Hepatocyte (in vitro differentiated cells): ENCODE measurements around the gene TNFSF9. TPM values are rescaled to one million over a fixed set of nuclear protein-coding genes. Genes with fewer than 3 reads are reported as not detected.

Experiments
- DNase-seq: peaks from one replicate; pipeline ENCODE4 v3.0.0-alpha.2; 2016; ENCODE audit warnings: low spot score
- H2AFZ ChIP-seq: fragments of 200-600 bp; sonication (generic); 2 replicates; pipeline ENCODE4 v1.6.0; 2016; ENCODE audit warnings: antibody characterized with exemption, mild to moderate bottlenecking
- H3K27ac ChIP-seq: fragments of 200-600 bp; sonication (generic); 2 replicates; pipeline ENCODE4 v1.5.1; 2016; ENCODE audit warnings: mild to moderate bottlenecking
- H3K27me3 ChIP-seq: fragments of 200-600 bp; sonication (generic); 2 replicates; pipeline ENCODE4 v1.6.1; 2016
- H3K36me3 ChIP-seq: fragments of 200-600 bp; sonication (generic); replicated peaks from 2 replicates; pipeline ENCODE4 v1.5.1; 2016; ENCODE audit warnings: low read depth; ENCODE audit not compliant: insufficient read depth
- H3K4me1 ChIP-seq: fragments of 200-600 bp; sonication (generic); 2 replicates; pipeline ENCODE4 v1.5.1; 2016; ENCODE audit warnings: mild to moderate bottlenecking, moderate library complexity; ENCODE audit not compliant: insufficient read depth
- H3K4me2 ChIP-seq: fragments of 200-600 bp; sonication (generic); 2 replicates; pipeline ENCODE4 v1.6.0; 2016
- H3K4me3 ChIP-seq: fragments of 200-600 bp; sonication (generic); 2 replicates; pipeline ENCODE4 v1.5.1; 2016; ENCODE audit warnings: mild to moderate bottlenecking
- H3K79me2 ChIP-seq: fragments of 200-600 bp; sonication (generic); 2 replicates; pipeline ENCODE4 v1.6.0; 2017; ENCODE audit warnings: mild to moderate bottlenecking
- H3K9me2 ChIP-seq: fragments of 200-600 bp; sonication (generic); replicated peaks from 2 replicates; pipeline ENCODE4 v1.6.0; 2017; ENCODE audit warnings: mild to moderate bottlenecking; ENCODE audit not compliant: insufficient read depth
- H3K9me3 ChIP-seq: fragments of 200-600 bp; sonication (generic); 2 replicates; pipeline ENCODE4 v1.5.1; 2016; ENCODE audit warnings: low read depth, mild to moderate bottlenecking
- H4K20me1 ChIP-seq: fragments of 200-600 bp; sonication (generic); 2 replicates; pipeline ENCODE4 v1.6.0; 2016; ENCODE audit warnings: mild to moderate bottlenecking; ENCODE audit not compliant: insufficient read depth, poor library complexity, severe bottlenecking
- CTCF ChIP-seq: fragments of 200-600 bp; sonication (generic); IDR thresholded peaks from 2 replicates; pipeline ENCODE4 v1.5.1; 2016; ENCODE audit warnings: antibody characterized with exemption, mild to moderate bottlenecking; ENCODE audit not compliant: poor library complexity
- EZH2 ChIP-seq: fragments of 200-600 bp; sonication (generic); IDR thresholded peaks from 2 replicates; pipeline ENCODE4 v1.6.1; 2016; ENCODE audit warnings: antibody characterized with exemption, mild to moderate bottlenecking, borderline replicate concordance
- EZH2phosphoT487 ChIP-seq: fragments of 200-600 bp; sonication (generic); IDR thresholded peaks from one replicate; pipeline ENCODE4 v1.6.1; 2018; ENCODE audit warnings: antibody characterized with exemption, mild to moderate bottlenecking, low read depth, moderate library complexity; ENCODE audit not compliant: unreplicated experiment, severe bottlenecking
- WGBS: methylation state at CpG from one replicate; pipeline ENCODE4 v1.1.6; 2016; ENCODE audit warnings: low lambda C conversion rate; ENCODE audit errors: missing lambda C conversion rate; 5-methylcytosine and 5-hydroxymethylcytosine counted together
- polyA plus RNA-seq: library from polyadenylated mRNA; unstranded; fragments of >200 nt; fragmentation: Nextera tagmentation; extraction: Ambion mirVana; gene quantifications from 2 replicates; pipeline ENCODE4 v1.2.1, GENCODE V29; 2016
- total RNA-seq: library from RNA; depleted of rRNA; stranded (reverse); fragments of >200 nt; gene quantifications from 2 replicates; pipeline ENCODE4 v1.2.3, GENCODE V29; 2014

The TNFSF9 gene
- total and polyA plus RNA-seq, 2 experiments from 2014 or later, result 2.6 to 3.8 TPM

- no peak for TF ChIP-seq EZH2phosphoT487
- TF ChIP-seq CTCF, result no peak
- TF ChIP-seq EZH2, result no peak
- 70% methylated on average over 3 of the region's 3 CpGs for WGBS
These were observed 47.6 kb upstream of the TNFSF9 start for GRCh38 chr19:6483235-6483634.

GRCh38 chr19:6484230-6484629 lies 46.6 kb upstream of the TNFSF9 start:
- Histone ChIP-seq H3K4me1 (no peaks in the 10 kb centered on the region), H3K79me2 (no peaks in the 10 kb centered on the region), H4K20me1 (no peaks in the 10 kb centered on the region), H3K27ac (no peak overlapping the region), H2AFZ (no peak overlapping the region), H3K9me2 (no peaks in the 10 kb centered on the region), H3K27me3 (no peaks in the 10 kb centered on the region), H3K4me2 (no peak overlapping the region), H3K9me3 (no peaks in the 10 kb centered on the region), H3K4me3 (no peak overlapping the region), H3K36me3 (no peaks in the 10 kb centered on the region)
- no peak for TF ChIP-seq EZH2
- TF ChIP-seq CTCF, result no peak
- DNase-seq, result no peak
- WGBS, result 88% methylated on average over 8 of the region's 8 CpGs

More at GRCh38 chr19:6483235-6483634, 47.6 kb upstream of the TNFSF9 start:
- no peaks in the 10 kb centered on the region for H4K20me1 ChIP-seq
- H3K27me3 ChIP-seq, result no peaks in the 10 kb centered on the region
- no peak for DNase-seq
- no peaks in the 10 kb centered on the region for H3K9me3 ChIP-seq
- H3K79me2 ChIP-seq, result no peaks in the 10 kb centered on the region
- H2AFZ ChIP-seq, result no peak overlapping the region
- no peaks in the 10 kb centered on the region for H3K4me1 ChIP-seq
- H3K9me2 ChIP-seq, result no peaks in the 10 kb centered on the region
- H3K36me3 ChIP-seq, result no peaks in the 10 kb centered on the region
- no peak overlapping the region for H3K27ac ChIP-seq
- no peak overlapping the region for H3K4me2 ChIP-seq
- H3K4me3 ChIP-seq, result no peak overlapping the region

DNA sequence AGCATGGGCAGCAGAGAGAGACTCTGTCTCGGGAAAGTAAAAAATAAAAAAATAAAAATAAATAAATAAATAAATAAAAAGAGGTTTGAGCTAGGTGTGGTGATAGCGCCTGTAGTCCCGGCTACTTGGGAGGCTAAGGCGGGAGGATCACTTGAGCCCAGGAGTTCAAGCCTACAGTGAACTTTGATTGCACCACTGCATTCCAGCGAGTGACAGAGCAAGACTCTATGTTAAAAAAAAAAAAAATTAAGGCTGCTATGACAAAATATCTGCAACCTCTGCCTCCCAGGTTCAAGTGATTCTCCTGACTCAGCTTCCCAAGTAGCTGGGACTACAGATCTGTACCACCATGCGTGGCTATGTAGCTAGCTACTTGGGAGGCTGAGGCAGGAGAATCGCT lies 46.0 kb upstream of the TNFSF9 start:
- no peak for DNase-seq

More for the DNA sequence above, 46.0 kb upstream of the TNFSF9 start:
- Histone ChIP-seq H2AFZ (no peak overlapping the region), H3K36me3 (no peaks in the 10 kb centered on the region), H4K20me1 (no peaks in the 10 kb centered on the region), H3K27ac (no peak overlapping the region), H3K27me3 (no peaks in the 10 kb centered on the region), H3K9me2 (no peaks in the 10 kb centered on the region), H3K4me3 (no peak overlapping the region), H3K4me1 (no peaks in the 10 kb centered on the region), H3K9me3 (no peaks in the 10 kb centered on the region), H3K79me2 (no peaks in the 10 kb centered on the region), H3K4me2 (no peak overlapping the region)
- no peak for TF ChIP-seq CTCF
- no peak for TF ChIP-seq EZH2phosphoT487
- no peak for TF ChIP-seq EZH2
- WGBS, result 97% methylated on average over 6 of the region's 7 CpGs
